HG03442 (cell line): ENCODE measurements around the gene CIAO2B.
A peak's percentile ranks its signal among the peaks of the same experiment; 100 is the strongest.
"Not testable (repeated sequence)": the region's sequence is repeated elsewhere in the genome, so short reads cannot be mapped to it uniquely, and the experiment has no call there.

Experiments used
- ATAC-seq: cut with Tn5 transposase; IDR thresholded peaks from one replicate; pipeline ENCODE4 v1.9.1; 2021; ENCODE audit warnings: mild to moderate bottlenecking, moderate library complexity; ENCODE audit not compliant: unreplicated experiment

CIAO2B gene

GRCh38 chr16:66934138-66934838 is at the start of gene CIAO2B:
Gene CIAO2B, minus strand, starts transcription at chr16:66934402. Its CDS starts 38 bp downstream, at chr16:66934364.
- peak; percentile 69 for ATAC-seq

- no peak for ATAC-seq
These were observed 48.8 kb upstream of the CIAO2B start for GRCh38 chr16:66983033-66983432.

- no peak for ATAC-seq
These were observed 45.0 kb upstream of the CIAO2B start for GRCh38 chr16:66979011-66979717.

GRCh38 chr16:66977341-66978113 is 43.3 kb upstream of the CIAO2B start:
- peak; percentile 57 for ATAC-seq

- ATAC-seq = no peak
These were observed 42.5 kb upstream of the CIAO2B start for GRCh38 chr16:66976746-66977145.

GRCh38 chr16:66975302-66975893 is 41.2 kb upstream of the CIAO2B start:
- no peak for ATAC-seq

- not testable (repeated sequence) for ATAC-seq
These were observed 40.7 kb upstream of the CIAO2B start for GRCh38 chr16:66974932-66975246.

- not testable (repeated sequence) for ATAC-seq
These were observed 40.1 kb upstream of the CIAO2B start for GRCh38 chr16:66974156-66974931.

GRCh38 chr16:66973716-66974115 is 39.5 kb upstream of the CIAO2B start:
- no peak for ATAC-seq

GRCh38 chr16:66972983-66973382 is 38.8 kb upstream of the CIAO2B start:
- ATAC-seq = no peak

GRCh38 chr16:66970775-66971720 is 36.8 kb upstream of the CIAO2B start:
- no peak for ATAC-seq

GRCh38 chr16:66968847-66969246 is 34.6 kb upstream of the CIAO2B start:
- no peak for ATAC-seq

GRCh38 chr16:66964049-66964448 is 29.8 kb upstream of the CIAO2B start:
- no peak for ATAC-seq

- no peak for ATAC-seq
These were observed 27.7 kb upstream of the CIAO2B start for GRCh38 chr16:66961914-66962313.

GRCh38 chr16:66961065-66961744 is 27.0 kb upstream of the CIAO2B start, which contains the start of gene CES3:
Gene CES3, plus strand, starts transcription at chr16:66961266. Its CDS starts 42 bp downstream, at chr16:66961308.
- peak; percentile 77 for ATAC-seq

- no peak for ATAC-seq
These were observed 26.1 kb upstream of the CIAO2B start for GRCh38 chr16:66960270-66960669.

GRCh38 chr16:66959704-66960161 is 25.5 kb upstream of the CIAO2B start:
- no peak for ATAC-seq

GRCh38 chr16:66958857-66959703 is 24.9 kb upstream of the CIAO2B start:
- ATAC-seq = no peak
